ENCODE results near the gene ATP8B3. TPM values are rescaled to one million over a fixed set of nuclear protein-coding genes. Genes with fewer than 3 reads are reported as not detected.

ATP8B3 gene
- polyA plus RNA-seq, 1 donor (not counting 4 experiments of a cell fraction or from before 2014, with no cell fraction given), result 0.98 TPM

DNA sequence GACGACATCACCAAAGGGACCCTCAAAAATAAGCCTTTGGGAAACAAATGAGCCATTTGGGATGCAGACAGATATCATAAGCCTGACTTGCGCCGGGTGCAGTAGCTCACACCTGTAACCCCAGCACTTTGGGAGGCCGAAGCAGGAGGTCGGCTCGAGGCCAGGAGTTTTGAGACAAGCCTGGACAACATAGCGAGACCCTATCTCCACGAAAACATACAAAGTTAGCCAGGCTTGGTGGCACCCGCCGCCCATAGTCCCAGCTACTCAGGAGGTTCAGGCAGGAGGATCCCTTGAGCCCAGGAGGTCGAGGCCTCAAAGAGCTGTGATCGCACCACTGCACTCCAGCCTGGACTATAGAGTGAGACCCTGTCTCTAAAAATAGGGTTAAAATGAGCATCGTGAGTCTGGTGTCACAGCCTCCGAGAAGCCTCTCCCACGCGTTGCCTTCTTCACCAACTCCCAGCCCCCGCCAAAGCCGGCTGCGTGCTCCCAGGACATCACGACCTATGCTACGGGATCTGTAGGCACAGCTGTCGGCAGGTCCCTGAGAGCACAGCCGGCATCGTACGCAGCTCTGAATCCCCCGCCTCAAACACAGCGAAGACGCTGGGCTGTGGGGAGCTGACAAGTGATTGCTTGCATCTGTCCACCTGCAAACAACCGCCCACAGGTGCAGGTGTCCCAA lies 34.6 kb upstream of the ATP8B3 start:
- Histone ChIP-seq H4K20me1 (ENCODE audit: control insufficient read depth, extremely low read depth, insufficient read depth, low read length) (peaks cover 21% of the 10 kb centered on the region), H3K9ac (ENCODE audit: control insufficient read depth, extremely low read depth, insufficient read depth, low read length) (peak overlapping the region; percentile 94), H3K36me3 (ENCODE audit: control insufficient read depth in 2 of 2, extremely low read depth in 1 of 2, insufficient read depth in 2 of 2, low read length in 2 of 2) (peaks cover 8 to 12% of the 10 kb centered on the region in 2 experiments), H3K79me2 (ENCODE audit: control insufficient read depth, insufficient read depth, low read length) (peaks cover 66% of the 10 kb centered on the region), H3K4me3 (ENCODE audit: control insufficient read depth in 2 of 3, extremely low read depth in 1 of 3, insufficient read depth in 2 of 3, low read depth in 1 of 3, low read length in 3 of 3) (peak overlapping the region; percentile 81 to 87 (median 85)), H3K27ac (ENCODE audit: control insufficient read depth, insufficient read depth, low read length) (peak overlapping the region; percentile 89), H3K9me1 (ENCODE audit: control insufficient read depth, extremely low read depth, insufficient read depth, low read length) (no peaks in the 10 kb centered on the region), H3K9me3 (ENCODE audit: control insufficient read depth, low read depth, low read length) (no peaks in the 10 kb centered on the region), H2AFZ (ENCODE audit: control insufficient read depth, low read length) (no peak overlapping the region), H3K4me2 (ENCODE audit: control insufficient read depth, extremely low read depth, insufficient read depth, low read depth, low read length) (peak overlapping the region; percentile 95), H3K4me1 (ENCODE audit: control insufficient read depth, extremely low read depth, insufficient read depth, low read length) (peaks cover 52% of the 10 kb centered on the region), H3K27me3 (ENCODE audit: control insufficient read depth, extremely low read depth, insufficient read depth, low read length) (no peaks in the 10 kb centered on the region)
- FAIRE-seq (no peak), DNase-seq (ENCODE audit: low read depth, low spot score) (no peak)
- dilution Hi-C loops (cut with MboI; ENCODE audit: extremely low pct_ligation_motif_present, low sequenced_read_pairs), result no loop called here
- TF ChIP-seq EZH2 (IDR thresholded peaks at IDR 0.05; ENCODE audit: low read length), result no peak
- TF ChIP-seq, protein P1, sequence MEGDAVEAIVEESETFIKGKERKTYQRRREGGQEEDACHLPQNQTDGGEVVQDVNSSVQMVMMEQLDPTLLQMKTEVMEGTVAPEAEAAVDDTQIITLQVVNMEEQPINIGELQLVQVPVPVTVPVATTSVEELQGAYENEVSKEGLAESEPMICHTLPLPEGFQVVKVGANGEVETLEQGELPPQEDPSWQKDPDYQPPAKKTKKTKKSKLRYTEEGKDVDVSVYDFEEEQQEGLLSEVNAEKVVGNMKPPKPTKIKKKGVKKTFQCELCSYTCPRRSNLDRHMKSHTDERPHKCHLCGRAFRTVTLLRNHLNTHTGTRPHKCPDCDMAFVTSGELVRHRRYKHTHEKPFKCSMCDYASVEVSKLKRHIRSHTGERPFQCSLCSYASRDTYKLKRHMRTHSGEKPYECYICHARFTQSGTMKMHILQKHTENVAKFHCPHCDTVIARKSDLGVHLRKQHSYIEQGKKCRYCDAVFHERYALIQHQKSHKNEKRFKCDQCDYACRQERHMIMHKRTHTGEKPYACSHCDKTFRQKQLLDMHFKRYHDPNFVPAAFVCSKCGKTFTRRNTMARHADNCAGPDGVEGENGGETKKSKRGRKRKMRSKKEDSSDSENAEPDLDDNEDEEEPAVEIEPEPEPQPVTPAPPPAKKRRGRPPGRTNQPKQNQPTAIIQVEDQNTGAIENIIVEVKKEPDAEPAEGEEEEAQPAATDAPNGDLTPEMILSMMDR (optimal IDR thresholded peaks at IDR 0.05 in 1 of 3, IDR thresholded peaks at IDR 0.05 in 1 of 3, conservative IDR thresholded peaks at IDR 0.05 in 1 of 3; ENCODE audit: extremely low read depth in 1 of 3, insufficient read depth in 2 of 3, low read length in 3 of 3), result no peak

DNA sequence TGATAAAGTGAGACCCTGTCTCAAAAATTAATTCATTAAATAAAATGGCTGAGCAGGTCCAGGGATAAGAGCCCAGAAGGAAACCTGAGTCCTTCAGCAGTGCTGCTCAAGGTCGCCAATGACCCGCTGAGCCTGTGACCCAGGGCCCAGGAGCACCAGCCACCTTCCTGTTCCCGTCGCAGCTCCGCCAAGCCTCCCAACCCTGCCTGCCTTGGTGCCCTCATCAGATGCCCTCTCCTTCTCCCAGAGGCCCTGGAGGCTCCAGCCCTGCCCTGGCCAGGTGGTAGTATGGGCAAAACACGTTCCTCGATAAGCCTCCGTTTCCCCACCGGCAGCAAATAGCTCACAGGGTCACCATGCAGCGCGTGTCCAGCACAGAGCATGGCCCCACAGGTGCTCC lies 33.6 kb upstream of the ATP8B3 start:
- Histone ChIP-seq H3K4me2 (ENCODE audit: control insufficient read depth, extremely low read depth, insufficient read depth, low read depth, low read length) (no peak overlapping the region), H3K9me1 (ENCODE audit: control insufficient read depth, extremely low read depth, insufficient read depth, low read length) (no peaks in the 10 kb centered on the region), H3K4me3 (ENCODE audit: control insufficient read depth in 2 of 3, extremely low read depth in 1 of 3, insufficient read depth in 2 of 3, low read depth in 1 of 3, low read length in 3 of 3) (no peak overlapping the region), H3K79me2 (ENCODE audit: control insufficient read depth, insufficient read depth, low read length) (peaks cover 73% of the 10 kb centered on the region), H3K9ac (ENCODE audit: control insufficient read depth, extremely low read depth, insufficient read depth, low read length) (no peak overlapping the region), H3K4me1 (ENCODE audit: control insufficient read depth, extremely low read depth, insufficient read depth, low read length) (peaks cover 62% of the 10 kb centered on the region), H2AFZ (ENCODE audit: control insufficient read depth, low read length) (no peak overlapping the region), H3K27ac (ENCODE audit: control insufficient read depth, insufficient read depth, low read length) (no peak overlapping the region), H3K9me3 (ENCODE audit: control insufficient read depth, low read depth, low read length) (no peaks in the 10 kb centered on the region), H3K27me3 (ENCODE audit: control insufficient read depth, extremely low read depth, insufficient read depth, low read length) (no peaks in the 10 kb centered on the region), H3K36me3 (ENCODE audit: control insufficient read depth in 2 of 2, extremely low read depth in 1 of 2, insufficient read depth in 2 of 2, low read length in 2 of 2) (peaks cover 4 to 12% of the 10 kb centered on the region in 2 experiments), H4K20me1 (ENCODE audit: control insufficient read depth, extremely low read depth, insufficient read depth, low read length) (peaks cover 24% of the 10 kb centered on the region)
- dilution Hi-C loops (cut with MboI; ENCODE audit: extremely low pct_ligation_motif_present, low sequenced_read_pairs), result no loop called here
- DNase-seq (ENCODE audit: low read depth, low spot score), result no peak
- TF ChIP-seq, protein P1 (optimal IDR thresholded peaks at IDR 0.05 in 1 of 3, IDR thresholded peaks at IDR 0.05 in 1 of 3, conservative IDR thresholded peaks at IDR 0.05 in 1 of 3; ENCODE audit: extremely low read depth in 1 of 3, insufficient read depth in 2 of 3, low read length in 3 of 3), result no peak
- TF ChIP-seq EZH2 (IDR thresholded peaks at IDR 0.05; ENCODE audit: low read length), result no peak
- no peak for FAIRE-seq
